Activated CD4-positive, alpha-beta T cell treated with anti-CD3 and anti-CD28 coated beads for 4 hours (primary cell): ENCODE measurements around the gene PCNX4.

Experiments
- DNase-seq, 2 donors: peaks; one replicate each; pipeline ENCODE4 v3.0.0-alpha.2; 2020

The PCNX4 gene

GRCh38 chr14:60212503-60213371, 121.0 kb downstream of the PCNX4 start:
- DNase-seq, result no peak

GRCh38 chr14:60214003-60214402, 122.3 kb downstream of the PCNX4 start:
- no peak for DNase-seq

- DNase-seq, result no peak
Measured at GRCh38 chr14:60214415-60215126, 122.8 kb downstream of the PCNX4 start.

- DNase-seq, result no peak
Measured at GRCh38 chr14:60215127-60215444, 123.4 kb downstream of the PCNX4 start.

- DNase-seq, result no peak
Measured at GRCh38 chr14:60215520-60216420, 124.0 kb downstream of the PCNX4 start.

- DNase-seq, result no peak
Measured at GRCh38 chr14:60217713-60218112, 126.0 kb downstream of the PCNX4 start.
